GM19467 (cell line): Measurements from ENCODE around the gene MTCP1.

Experiments
- ATAC-seq: cut with Tn5 transposase; IDR thresholded peaks from one replicate; pipeline ENCODE4 v1.9.1; 2021; ENCODE audit warnings: mild to moderate bottlenecking, moderate library complexity; ENCODE audit not compliant: unreplicated experiment

Gene MTCP1

GRCh38 chrX:155054255-155054654 is 16.7 kb downstream of the MTCP1 start:
- ATAC-seq, result no peak

GRCh38 chrX:155053656-155054055 is 17.3 kb downstream of the MTCP1 start:
- no peak for ATAC-seq

- ATAC-seq, result no peak
Observed at GRCh38 chrX:155052738-155053498, 18.0 kb downstream of the MTCP1 start.

GRCh38 chrX:155048977-155049619 is 21.8 kb downstream of the MTCP1 start:
- no peak for ATAC-seq

- no peak for ATAC-seq
Observed at GRCh38 chrX:155046811-155047528, 24.0 kb downstream of the MTCP1 start.

GRCh38 chrX:155046129-155046810 is 24.7 kb downstream of the MTCP1 start:
- ATAC-seq, result no peak

GRCh38 chrX:155035688-155036087 is 35.2 kb downstream of the MTCP1 start:
- ATAC-seq, result no peak

- ATAC-seq, result no peak
Observed at GRCh38 chrX:155031657-155032056, 39.3 kb downstream of the MTCP1 start.

GRCh38 chrX:155028877-155029291 is 42.1 kb downstream of the MTCP1 start:
- no peak for ATAC-seq

- ATAC-seq, result no peak
Observed at GRCh38 chrX:155028129-155028528, 42.8 kb downstream of the MTCP1 start.

- ATAC-seq, result no peak
Observed at GRCh38 chrX:155027509-155028066, 43.3 kb downstream of the MTCP1 start.

GRCh38 chrX:155026727-155027508 is 44.0 kb downstream of the MTCP1 start, which contains the start of gene FUNDC2:
Gene FUNDC2, plus strand, starts transcription at chrX:155026844. Its CDS starts 95 bp downstream, at chrX:155026939.
- peak; percentile 82 for ATAC-seq

- no peak for ATAC-seq
Observed at GRCh38 chrX:155026420-155026726, 44.6 kb downstream of the MTCP1 start.

- no peak for ATAC-seq
Observed at GRCh38 chrX:155023907-155024833, 46.8 kb downstream of the MTCP1 start.

- no peak for ATAC-seq
Observed at GRCh38 chrX:155022585-155022984, 48.4 kb downstream of the MTCP1 start, which contains the start of gene F8. Gene F8, minus strand, starts transcription at chrX:155022723. Its CDS starts 171 bp downstream, at chrX:155022552.

- no peak for ATAC-seq
Observed at GRCh38 chrX:155020591-155020990, 50.3 kb downstream of the MTCP1 start.
